NCI-H2227 (cell line): Measurements from ENCODE around the gene SP100.
"Not testable (repeated sequence)": the region's sequence is repeated elsewhere in the genome, so short reads cannot be mapped to it uniquely, and the experiment has no call there.

Experiments
- DNase-seq: peaks from one replicate; lab custom pipeline; 2025; ENCODE audit not compliant: unreplicated experiment; lab: John Stamatoyannopoulos, UW

The SP100 gene

GRCh38 chr2:230416061-230416721 is at the start of gene SP100:
SP100 (plus strand) TSS chr2:230416201; CDS start chr2:230416297, 96 bp downstream.
- no peak for DNase-seq

GRCh38 chr2:230382108-230382507 is 33.9 kb upstream of the SP100 start:
- DNase-seq, result no peak

GRCh38 chr2:230383453-230383852 is 32.5 kb upstream of the SP100 start:
- no peak for DNase-seq

GRCh38 chr2:230384986-230385385 is 31.0 kb upstream of the SP100 start:
- DNase-seq, result no peak

- no peak for DNase-seq
Observed at GRCh38 chr2:230394301-230394700, 21.7 kb upstream of the SP100 start.

GRCh38 chr2:230398698-230399097 is 17.3 kb upstream of the SP100 start:
- not testable (repeated sequence) for DNase-seq

GRCh38 chr2:230400041-230400440 is 16.0 kb upstream of the SP100 start:
- no peak for DNase-seq

GRCh38 chr2:230400454-230400853 is 15.5 kb upstream of the SP100 start:
- DNase-seq, result no peak

GRCh38 chr2:230401026-230401425 is 15.0 kb upstream of the SP100 start:
- not testable (repeated sequence) for DNase-seq

- no peak for DNase-seq
Observed at GRCh38 chr2:230403746-230404145, 12.3 kb upstream of the SP100 start.

GRCh38 chr2:230405824-230406223 is 10.2 kb upstream of the SP100 start:
- no peak for DNase-seq

GRCh38 chr2:230408244-230408842 is 7.7 kb upstream of the SP100 start:
- no peak for DNase-seq

- not testable (repeated sequence) for DNase-seq
Observed at GRCh38 chr2:230409316-230409715, 6.7 kb upstream of the SP100 start.

GRCh38 chr2:230410263-230410662 is 5.7 kb upstream of the SP100 start:
- DNase-seq, result no peak

GRCh38 chr2:230410861-230411569 is 5.0 kb upstream of the SP100 start:
- DNase-seq, result no peak

GRCh38 chr2:230411570-230412370 is 4.2 kb upstream of the SP100 start:
- DNase-seq, result peak; percentile 63

- no peak for DNase-seq
Observed at GRCh38 chr2:230412371-230412711, 3.7 kb upstream of the SP100 start.

- no peak for DNase-seq
Observed at GRCh38 chr2:230412846-230413245, 3.2 kb upstream of the SP100 start.

GRCh38 chr2:230413479-230413878 is 2.5 kb upstream of the SP100 start:
- DNase-seq, result no peak

- DNase-seq, result no peak
Observed at GRCh38 chr2:230414302-230414701, 1.7 kb upstream of the SP100 start.

- DNase-seq, result no peak
Observed at GRCh38 chr2:230417436-230417835, 1.4 kb downstream of the SP100 start.
